ENCODE measurements around the gene NKAIN1.
A peak's percentile ranks its signal among the peaks of the same experiment; 100 is the strongest.
"Not testable (repeated sequence)": the region's sequence is repeated elsewhere in the genome, so short reads cannot be mapped to it uniquely, and the experiment has no call there.

The NKAIN1 gene

GRCh38 chr1:31193729-31194128 is 46.0 kb downstream of the NKAIN1 start:
- peak; percentile 92 to 93 for DNase-seq

GRCh38 chr1:31191281-31191680 is 48.4 kb downstream of the NKAIN1 start:
- no peak for DNase-seq

- no peak for DNase-seq
Measured at GRCh38 chr1:31189696-31190674, 49.7 kb downstream of the NKAIN1 start.

- peak; percentile 89 to 95 for DNase-seq
Measured at GRCh38 chr1:31183927-31184554, 55.6 kb downstream of the NKAIN1 start.

DNA sequence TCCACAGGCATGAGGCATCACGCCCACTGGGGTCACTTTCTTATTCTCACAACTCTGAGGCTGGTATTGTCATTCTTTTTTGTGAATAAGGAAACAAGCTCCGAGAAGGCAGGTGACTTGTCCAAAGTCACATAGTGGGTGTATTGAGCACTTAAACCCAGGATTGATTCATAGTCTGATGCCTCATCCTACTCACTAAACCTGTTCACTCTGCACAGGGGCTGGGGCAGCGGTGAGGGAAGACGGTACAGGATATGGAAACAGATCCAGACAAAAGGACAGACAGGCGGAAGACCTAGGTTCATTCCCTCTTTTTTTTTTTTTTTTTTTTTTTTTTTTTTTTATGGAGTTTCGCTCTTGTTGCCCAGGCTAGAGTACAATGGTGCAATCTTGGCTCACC is 56.6 kb downstream of the NKAIN1 start:
- no peak for DNase-seq

- peak; percentile 70 to 94 for DNase-seq
Measured at GRCh38 chr1:31182352-31182751, 57.3 kb downstream of the NKAIN1 start.

GRCh38 chr1:31181515-31182343 is 58.0 kb downstream of the NKAIN1 start:
- peak; percentile 60 to 91 for DNase-seq

- no peak for DNase-seq
Measured at GRCh38 chr1:31180338-31180737, 59.3 kb downstream of the NKAIN1 start.

GRCh38 chr1:31176291-31176690 is 63.4 kb downstream of the NKAIN1 start:
- DNase-seq: not testable (repeated sequence)

DNA sequence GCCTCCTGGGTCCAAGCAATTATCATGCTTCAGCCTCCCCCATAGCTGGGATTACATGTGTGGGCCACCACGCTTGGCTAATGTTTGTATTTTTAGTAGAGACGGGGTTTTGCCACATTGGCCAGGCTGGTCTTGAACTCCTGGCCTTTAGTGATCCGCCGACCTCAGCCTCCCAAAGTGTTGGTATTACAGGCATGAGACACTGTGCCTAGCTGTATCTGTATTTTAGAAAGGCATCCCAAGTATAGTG is 69.3 kb downstream of the NKAIN1 start:
- DNase-seq: no peak

DNA sequence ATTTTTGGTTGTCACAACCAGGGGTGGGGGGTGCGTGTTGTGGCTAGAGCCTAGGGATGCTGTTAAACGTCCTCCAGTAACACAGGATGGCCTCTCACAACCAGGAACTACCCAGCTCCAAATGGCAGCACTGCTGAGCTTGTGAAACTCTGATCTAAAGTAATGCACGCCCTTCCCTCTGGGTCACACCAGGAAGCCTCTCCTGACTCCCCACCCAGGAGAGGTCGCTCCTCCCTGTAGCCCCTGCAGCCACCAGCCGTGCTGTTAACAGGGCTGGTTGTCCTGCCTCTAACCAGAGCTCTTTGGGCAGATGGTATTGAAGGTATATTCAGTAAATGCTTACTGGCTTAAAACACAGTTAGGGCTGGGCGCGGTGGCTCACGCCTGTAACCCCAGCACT is 73.2 kb downstream of the NKAIN1 start:
- no peak for DNase-seq

GRCh38 chr1:31164291-31164690 is 75.4 kb downstream of the NKAIN1 start:
- no peak for DNase-seq

DNA sequence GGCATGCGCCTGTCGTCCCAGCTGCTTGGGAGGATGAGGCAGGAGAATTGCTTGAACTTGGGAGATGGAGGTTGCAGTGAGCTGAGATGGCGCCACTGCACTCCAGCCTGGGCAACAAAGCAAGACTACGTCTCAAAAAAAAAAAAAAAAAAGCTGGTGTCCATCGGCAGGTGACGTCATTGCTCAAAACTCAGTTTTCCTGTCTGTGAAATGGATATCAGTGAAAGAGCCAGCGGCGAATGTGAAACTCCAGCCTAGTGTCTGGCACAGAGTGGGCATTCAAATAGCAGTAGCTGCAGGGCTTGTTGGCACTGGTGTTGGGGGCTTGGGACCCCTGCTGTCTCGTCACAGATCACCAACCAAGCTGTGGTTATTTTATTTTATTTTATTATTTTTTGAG is 75.8 kb downstream of the NKAIN1 start:
- DNase-seq: no peak

DNA sequence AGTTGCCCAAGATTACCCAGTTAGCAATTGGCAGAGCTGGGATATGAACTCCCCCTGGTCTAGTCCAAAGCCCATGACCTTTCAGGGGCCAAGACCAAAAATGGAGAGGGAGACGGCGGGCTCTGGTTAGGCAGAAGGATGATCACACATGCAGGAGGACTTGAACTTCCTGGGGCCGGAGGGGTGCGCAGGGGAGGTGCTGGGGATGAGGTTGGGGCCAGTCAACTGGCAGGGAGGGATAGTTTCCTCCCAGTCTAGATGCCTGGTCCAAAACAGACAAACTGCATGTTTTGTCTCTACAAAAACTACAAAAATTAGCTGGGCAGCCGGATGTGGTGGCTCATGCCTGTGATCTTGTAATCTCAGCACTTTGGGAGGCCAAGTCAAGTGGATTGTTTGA is 78.1 kb downstream of the NKAIN1 start:
- no peak for DNase-seq

GRCh38 chr1:31159869-31160611 is 79.6 kb downstream of the NKAIN1 start:
- DNase-seq: no peak

GRCh38 chr1:31159323-31159722 is 80.4 kb downstream of the NKAIN1 start:
- no peak for DNase-seq

DNA sequence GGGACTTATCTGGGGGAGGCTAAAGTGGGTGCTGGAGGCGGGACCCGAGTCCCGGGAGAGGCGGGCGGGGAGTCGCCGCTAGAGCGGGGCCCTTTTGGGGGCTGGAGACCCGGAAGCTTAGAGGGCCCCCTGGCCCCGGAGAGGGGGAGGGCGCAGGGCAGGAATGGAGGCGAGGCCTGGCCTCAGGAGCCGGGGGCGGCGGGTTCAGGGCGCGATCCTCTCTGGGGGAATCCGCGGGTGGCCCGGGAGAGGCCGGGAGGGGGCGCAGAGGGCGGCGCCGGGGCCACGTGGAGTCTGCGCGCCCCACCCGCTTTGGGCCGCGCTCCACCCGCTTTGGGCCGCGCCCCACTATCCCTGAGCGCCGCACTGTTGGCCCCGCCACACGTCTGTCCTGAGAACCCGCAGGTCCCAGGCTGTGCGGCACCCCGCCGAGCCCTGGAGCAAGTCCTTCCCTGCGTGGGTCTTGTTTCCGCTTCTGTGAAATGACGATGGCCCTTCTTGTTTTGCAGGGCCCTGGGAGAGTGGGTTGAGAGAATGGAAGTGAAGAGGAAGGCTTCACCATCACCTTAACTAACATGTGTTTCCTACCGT is 84.4 kb downstream of the NKAIN1 start:
- DNase-seq: peak; percentile 77 to 95

- peak; percentile 99 to 100 for DNase-seq
Measured at GRCh38 chr1:31154632-31155215, 85.0 kb downstream of the NKAIN1 start.

- peak; percentile 81 to 82 for DNase-seq
Measured at GRCh38 chr1:31154000-31154631, 85.6 kb downstream of the NKAIN1 start.

GRCh38 chr1:31153423-31153822 is 86.3 kb downstream of the NKAIN1 start:
- no peak for DNase-seq

GRCh38 chr1:31152181-31152795 is 87.4 kb downstream of the NKAIN1 start:
- peak in 1 of 2 experiments; percentile 28 for DNase-seq

Data from NCI-H526 (cell line).